Endothelial cell of umbilical vein (primary cell): ENCODE results near the gene SUFU.

ENCODE experiments used
- EZH2 ChIP-seq: IDR thresholded peaks from 2 replicates; pipeline ENCODE4 v1.6.1; 2012; ENCODE audit warnings: borderline replicate concordance, low read depth, mild to moderate bottlenecking, moderate library complexity, low read length, inconsistent platforms; ENCODE audit not compliant: severe bottlenecking
- FOS ChIP-seq: IDR thresholded peaks from 2 replicates; pipeline ENCODE4 v1.6.1; 2011; ENCODE audit warnings: mild to moderate bottlenecking, low read length, moderate library complexity, borderline replicate concordance; ENCODE audit not compliant: insufficient read depth
- GATA2 ChIP-seq: IDR thresholded peaks from 2 replicates; pipeline ENCODE4 v1.7.0; 2011; ENCODE audit warnings: low read depth, mild to moderate bottlenecking, moderate library complexity, mixed read lengths, low read length; ENCODE audit not compliant: insufficient read length, insufficient read depth
- JUN ChIP-seq: IDR thresholded peaks from 2 replicates; pipeline ENCODE4 v1.6.1; 2011; ENCODE audit warnings: borderline replicate concordance, low read depth; ENCODE audit not compliant: insufficient read length, insufficient read depth
- MYC ChIP-seq: IDR thresholded peaks from one replicate; pipeline ENCODE4 v1.6.1; 2011; ENCODE audit warnings: mild to moderate bottlenecking, low read depth, low read length
- POLR2A ChIP-seq: IDR thresholded peaks from 2 replicates; pipeline ENCODE4 v1.6.1; 2012; ENCODE audit warnings: low read depth, mild to moderate bottlenecking, control low read depth, low read length
- POLR2AphosphoS5 ChIP-seq: IDR thresholded peaks from 2 replicates; pipeline ENCODE4 v1.6.1; 2012; ENCODE audit warnings: low read depth, mild to moderate bottlenecking, control low read depth, low read length, moderate library complexity; ENCODE audit not compliant: insufficient read depth
- TF ChIP-seq, protein P1 (sequence below), 2 donors: IDR thresholded peaks; 1 replicate in 1 of 2; 2 replicates in 1 of 2; pipeline ENCODE4 v1.5.1; 2011; ENCODE audit warnings: low read length in 2 of 2, mild to moderate bottlenecking in 2 of 2, moderate library complexity in 2 of 2, control low read depth in 1 of 2, inconsistent platforms in 1 of 2, low read depth in 1 of 2; ENCODE audit not compliant: insufficient read depth in 1 of 2; ENCODE audit errors: extremely low read depth in 1 of 2
- TF ChIP-seq, protein P2 (sequence below): IDR thresholded peaks from 2 replicates; pipeline ENCODE4 v1.6.1; 2011; ENCODE audit not compliant: insufficient read depth, insufficient read length

DNA sequence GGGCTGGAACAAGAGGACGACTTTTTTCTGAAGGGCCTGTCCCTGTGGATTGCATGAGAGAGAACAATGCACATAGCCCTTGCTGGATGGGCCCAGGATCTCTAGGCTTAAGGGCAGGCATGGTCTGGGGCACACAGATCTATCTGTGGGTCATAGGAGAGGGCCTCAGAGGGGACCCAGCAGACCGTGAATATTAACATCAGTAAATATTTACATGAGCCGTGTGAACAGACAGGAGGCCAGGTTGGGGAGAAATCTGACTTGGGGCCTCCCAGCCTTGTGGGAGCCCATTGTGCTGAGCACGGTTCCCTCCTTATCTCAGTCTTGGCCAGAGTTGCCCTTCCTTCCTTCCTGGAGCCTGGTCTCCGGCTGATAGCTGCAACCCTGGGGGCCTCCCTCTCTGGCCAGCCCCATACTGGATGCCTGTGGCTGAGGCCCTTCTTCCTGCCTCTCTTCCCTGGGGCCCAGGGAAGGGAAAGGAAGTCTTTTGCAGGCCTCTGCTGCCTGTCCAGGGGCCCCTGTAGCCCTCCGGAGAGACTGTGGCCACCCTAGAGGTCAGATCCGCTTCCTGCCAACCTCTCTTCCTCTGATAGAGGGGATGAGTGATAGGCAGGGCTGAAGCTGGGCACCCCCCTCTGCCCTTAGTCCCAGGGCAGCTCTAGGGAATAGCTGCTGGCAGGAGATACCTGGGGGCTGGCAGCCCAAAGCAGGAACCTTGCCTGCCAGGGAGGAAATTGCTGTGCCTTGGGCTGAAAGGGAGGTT is 96.0 kb downstream of the SUFU start:
- TF ChIP-seq, protein P1, sequence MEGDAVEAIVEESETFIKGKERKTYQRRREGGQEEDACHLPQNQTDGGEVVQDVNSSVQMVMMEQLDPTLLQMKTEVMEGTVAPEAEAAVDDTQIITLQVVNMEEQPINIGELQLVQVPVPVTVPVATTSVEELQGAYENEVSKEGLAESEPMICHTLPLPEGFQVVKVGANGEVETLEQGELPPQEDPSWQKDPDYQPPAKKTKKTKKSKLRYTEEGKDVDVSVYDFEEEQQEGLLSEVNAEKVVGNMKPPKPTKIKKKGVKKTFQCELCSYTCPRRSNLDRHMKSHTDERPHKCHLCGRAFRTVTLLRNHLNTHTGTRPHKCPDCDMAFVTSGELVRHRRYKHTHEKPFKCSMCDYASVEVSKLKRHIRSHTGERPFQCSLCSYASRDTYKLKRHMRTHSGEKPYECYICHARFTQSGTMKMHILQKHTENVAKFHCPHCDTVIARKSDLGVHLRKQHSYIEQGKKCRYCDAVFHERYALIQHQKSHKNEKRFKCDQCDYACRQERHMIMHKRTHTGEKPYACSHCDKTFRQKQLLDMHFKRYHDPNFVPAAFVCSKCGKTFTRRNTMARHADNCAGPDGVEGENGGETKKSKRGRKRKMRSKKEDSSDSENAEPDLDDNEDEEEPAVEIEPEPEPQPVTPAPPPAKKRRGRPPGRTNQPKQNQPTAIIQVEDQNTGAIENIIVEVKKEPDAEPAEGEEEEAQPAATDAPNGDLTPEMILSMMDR (IDR thresholded peaks at IDR 0.05; ENCODE audit: extremely low read depth in 1 of 2, insufficient read depth in 1 of 2, low read depth in 1 of 2, low read length in 2 of 2), result no peak
- peak; percentile 86 for TF ChIP-seq POLR2A
- peak; percentile 98 for TF ChIP-seq POLR2AphosphoS5
- peak; percentile 27 for TF ChIP-seq JUN
- no peak for TF ChIP-seq MYC
- TF ChIP-seq FOS, result peak; percentile 64
- TF ChIP-seq, protein P2, sequence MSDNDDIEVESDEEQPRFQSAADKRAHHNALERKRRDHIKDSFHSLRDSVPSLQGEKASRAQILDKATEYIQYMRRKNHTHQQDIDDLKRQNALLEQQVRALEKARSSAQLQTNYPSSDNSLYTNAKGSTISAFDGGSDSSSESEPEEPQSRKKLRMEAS, result no peak
- no peak for TF ChIP-seq EZH2
- TF ChIP-seq GATA2, result peak; percentile 100
